Measurements from ENCODE around the gene THSD7B. TPM values are rescaled to one million over a fixed set of nuclear protein-coding genes. Genes with fewer than 3 reads are reported as not detected.

Gene THSD7B
- total RNA-seq, 1 donor: under 0.01 TPM

DNA sequence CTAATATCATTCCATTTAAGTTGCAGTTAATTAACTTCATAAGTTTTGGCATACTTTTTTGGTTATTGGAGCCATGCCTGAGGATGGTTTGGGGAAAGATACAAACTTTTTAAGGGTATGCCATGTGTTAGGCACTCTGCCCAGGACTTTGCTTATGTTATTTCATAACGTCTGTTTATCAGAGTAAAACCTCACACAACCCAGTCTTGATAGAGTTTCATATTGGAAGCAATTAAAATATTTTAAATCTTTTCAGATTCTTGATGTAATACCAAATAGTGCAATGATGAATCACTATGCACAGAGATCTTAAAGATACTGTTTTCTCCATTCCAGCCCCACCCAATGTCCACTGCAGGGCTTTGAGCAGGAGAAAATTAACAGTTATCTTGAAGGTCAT lies 669.8 kb downstream of the THSD7B start:
- TF ChIP-seq, protein P1, sequence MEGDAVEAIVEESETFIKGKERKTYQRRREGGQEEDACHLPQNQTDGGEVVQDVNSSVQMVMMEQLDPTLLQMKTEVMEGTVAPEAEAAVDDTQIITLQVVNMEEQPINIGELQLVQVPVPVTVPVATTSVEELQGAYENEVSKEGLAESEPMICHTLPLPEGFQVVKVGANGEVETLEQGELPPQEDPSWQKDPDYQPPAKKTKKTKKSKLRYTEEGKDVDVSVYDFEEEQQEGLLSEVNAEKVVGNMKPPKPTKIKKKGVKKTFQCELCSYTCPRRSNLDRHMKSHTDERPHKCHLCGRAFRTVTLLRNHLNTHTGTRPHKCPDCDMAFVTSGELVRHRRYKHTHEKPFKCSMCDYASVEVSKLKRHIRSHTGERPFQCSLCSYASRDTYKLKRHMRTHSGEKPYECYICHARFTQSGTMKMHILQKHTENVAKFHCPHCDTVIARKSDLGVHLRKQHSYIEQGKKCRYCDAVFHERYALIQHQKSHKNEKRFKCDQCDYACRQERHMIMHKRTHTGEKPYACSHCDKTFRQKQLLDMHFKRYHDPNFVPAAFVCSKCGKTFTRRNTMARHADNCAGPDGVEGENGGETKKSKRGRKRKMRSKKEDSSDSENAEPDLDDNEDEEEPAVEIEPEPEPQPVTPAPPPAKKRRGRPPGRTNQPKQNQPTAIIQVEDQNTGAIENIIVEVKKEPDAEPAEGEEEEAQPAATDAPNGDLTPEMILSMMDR (IDR thresholded peaks at IDR 0.05; ENCODE audit: extremely low read depth, low read depth, low read length): no peak
- H3K79me2 ChIP-seq (ENCODE audit: insufficient read depth, low read length): no peaks in the 10 kb centered on the region
- H3K27ac ChIP-seq (ENCODE audit: low read depth, low read length): no peak overlapping the region
- H2AFZ ChIP-seq (ENCODE audit: low read length): no peak overlapping the region
- H3K4me3 ChIP-seq (ENCODE audit: insufficient read depth, low read length): no peak overlapping the region
- H3K4me1 ChIP-seq (ENCODE audit: insufficient read depth, low read length): no peaks in the 10 kb centered on the region
- no peaks in the 10 kb centered on the region for H3K36me3 ChIP-seq (ENCODE audit: insufficient read depth, low read length)
- H4K20me1 ChIP-seq (ENCODE audit: insufficient read depth, low read length): no peaks in the 10 kb centered on the region
- H3K4me2 ChIP-seq (ENCODE audit: insufficient read depth, low read length): no peak overlapping the region
- DNase-seq (ENCODE audit: insufficient read length, low spot score, missing footprints): no peak
- no peaks in the 10 kb centered on the region for H3K27me3 ChIP-seq (ENCODE audit: insufficient read depth, low read length)
- H3K9me3 ChIP-seq (ENCODE audit: low read depth, low read length): no peaks in the 10 kb centered on the region

DNA sequence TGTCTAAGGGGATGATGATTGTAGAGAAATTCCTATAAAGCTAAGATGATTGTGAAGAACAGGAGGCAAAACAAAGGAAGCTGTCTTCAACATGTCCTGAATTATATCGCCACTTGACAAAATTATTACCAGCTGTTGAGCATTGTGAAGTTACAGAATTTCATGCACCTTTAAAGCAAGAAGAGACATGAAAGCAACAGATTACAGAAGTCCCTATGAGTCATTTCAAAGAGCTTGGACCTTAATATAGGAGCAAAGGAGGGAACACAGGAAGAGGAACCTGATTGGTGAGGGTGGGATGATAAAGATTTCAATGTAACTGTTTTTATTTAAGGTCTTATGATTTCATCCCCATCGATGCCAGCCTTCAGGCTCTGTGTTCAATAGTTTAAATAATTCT lies 672.0 kb downstream of the THSD7B start:
- Histone ChIP-seq H3K36me3 (ENCODE audit: insufficient read depth, low read length) (no peaks in the 10 kb centered on the region), H3K9me3 (ENCODE audit: low read depth, low read length) (no peaks in the 10 kb centered on the region), H3K4me3 (ENCODE audit: insufficient read depth, low read length) (no peak overlapping the region), H3K4me2 (ENCODE audit: insufficient read depth, low read length) (no peak overlapping the region), H2AFZ (ENCODE audit: low read length) (no peak overlapping the region), H3K27ac (ENCODE audit: low read depth, low read length) (no peak overlapping the region), H4K20me1 (ENCODE audit: insufficient read depth, low read length) (no peaks in the 10 kb centered on the region), H3K4me1 (ENCODE audit: insufficient read depth, low read length) (no peaks in the 10 kb centered on the region), H3K27me3 (ENCODE audit: insufficient read depth, low read length) (no peaks in the 10 kb centered on the region), H3K79me2 (ENCODE audit: insufficient read depth, low read length) (no peaks in the 10 kb centered on the region)
- no peak for DNase-seq (ENCODE audit: insufficient read length, low spot score, missing footprints)
- TF ChIP-seq, protein P1 (IDR thresholded peaks at IDR 0.05; ENCODE audit: extremely low read depth, low read depth, low read length): no peak

DNA sequence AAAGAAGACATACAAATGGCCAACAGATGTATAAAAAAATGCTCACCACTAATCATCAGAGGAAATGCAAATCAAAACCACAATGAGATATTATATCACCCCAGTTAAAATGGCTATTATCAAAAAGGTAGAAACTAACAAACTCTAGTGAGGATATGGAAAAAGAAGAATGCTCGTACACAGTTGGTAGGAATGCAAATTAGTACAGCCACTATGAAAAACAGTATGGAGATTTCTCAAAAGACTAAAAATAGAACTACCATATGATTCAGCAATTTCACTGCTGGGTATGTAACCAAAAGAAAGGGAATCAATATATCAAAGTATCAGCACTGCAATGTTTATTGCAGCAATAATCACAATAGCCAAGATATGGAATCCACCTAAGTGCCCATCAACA lies 679.6 kb downstream of the THSD7B start:
- H3K27me3 ChIP-seq (ENCODE audit: insufficient read depth, low read length): no peaks in the 10 kb centered on the region
- H3K9me3 ChIP-seq (ENCODE audit: low read depth, low read length): no peaks in the 10 kb centered on the region

DNA sequence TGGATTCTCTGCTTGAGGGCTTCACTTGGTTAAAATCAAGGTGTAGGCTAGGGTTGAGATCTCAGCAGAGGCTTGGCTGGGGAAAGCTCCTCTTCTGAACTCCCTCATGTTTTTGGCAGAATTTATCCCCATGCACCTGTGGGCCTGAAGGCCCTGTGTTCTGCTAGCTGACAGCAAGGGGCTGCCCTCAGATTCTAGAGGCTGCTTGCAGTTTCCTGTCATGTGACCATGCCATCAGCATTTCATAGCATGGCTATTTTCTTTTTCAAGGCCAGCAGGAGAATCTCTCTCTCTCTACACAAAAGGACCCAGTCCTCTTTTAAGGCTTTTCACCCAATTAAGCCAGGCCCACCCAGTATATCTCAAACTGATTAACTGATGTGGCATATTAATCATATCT lies 684.1 kb downstream of the THSD7B start:
- Histone ChIP-seq H3K9me3 (ENCODE audit: low read depth, low read length) (no peaks in the 10 kb centered on the region), H3K4me2 (ENCODE audit: insufficient read depth, low read length) (no peak overlapping the region), H4K20me1 (ENCODE audit: insufficient read depth, low read length) (no peaks in the 10 kb centered on the region), H3K27ac (ENCODE audit: low read depth, low read length) (no peak overlapping the region), H2AFZ (ENCODE audit: low read length) (no peak overlapping the region), H3K36me3 (ENCODE audit: insufficient read depth, low read length) (no peaks in the 10 kb centered on the region), H3K4me1 (ENCODE audit: insufficient read depth, low read length) (no peaks in the 10 kb centered on the region), H3K4me3 (ENCODE audit: insufficient read depth, low read length) (no peak overlapping the region), H3K79me2 (ENCODE audit: insufficient read depth, low read length) (no peaks in the 10 kb centered on the region), H3K27me3 (ENCODE audit: insufficient read depth, low read length) (no peaks in the 10 kb centered on the region)
- TF ChIP-seq, protein P1 (IDR thresholded peaks at IDR 0.05; ENCODE audit: extremely low read depth, low read depth, low read length): no peak
- no peak for DNase-seq (ENCODE audit: insufficient read length, low spot score, missing footprints)

More for the DNA sequence above, 679.6 kb downstream of the THSD7B start:
- Histone ChIP-seq H2AFZ (ENCODE audit: low read length) (no peak overlapping the region), H3K36me3 (ENCODE audit: insufficient read depth, low read length) (no peaks in the 10 kb centered on the region), H3K4me1 (ENCODE audit: insufficient read depth, low read length) (no peaks in the 10 kb centered on the region), H3K4me2 (ENCODE audit: insufficient read depth, low read length) (no peak overlapping the region), H4K20me1 (ENCODE audit: insufficient read depth, low read length) (no peaks in the 10 kb centered on the region), H3K27ac (ENCODE audit: low read depth, low read length) (no peak overlapping the region), H3K79me2 (ENCODE audit: insufficient read depth, low read length) (no peaks in the 10 kb centered on the region), H3K4me3 (ENCODE audit: insufficient read depth, low read length) (no peak overlapping the region)
- TF ChIP-seq, protein P1 (IDR thresholded peaks at IDR 0.05; ENCODE audit: extremely low read depth, low read depth, low read length): no peak
- DNase-seq (ENCODE audit: insufficient read length, low spot score, missing footprints): no peak

Data from osteoblast (primary cell).